H1 (cell line): ENCODE data around the gene SEMA3A. TPM values are rescaled to one million over a fixed set of nuclear protein-coding genes. Genes with fewer than 3 reads are reported as not detected.

ENCODE experiments used
- ATF2 ChIP-seq: IDR thresholded peaks from 2 replicates; pipeline ENCODE4 v1.6.1; 2012; ENCODE audit warnings: low read length, inconsistent platforms
- BACH1 ChIP-seq: IDR thresholded peaks from 2 replicates; pipeline ENCODE4 v1.6.1; 2012; ENCODE audit warnings: low read length, improper control_type of control experiment
- CBX8 ChIP-seq: fragments of 300-800, 300-1000 bp; sonication (generic); IDR thresholded peaks from 2 replicates; pipeline ENCODE4 v1.7.1; 2016; ENCODE audit warnings: low read depth, low read length, borderline replicate concordance
- CHD2 ChIP-seq: IDR thresholded peaks from 2 replicates; pipeline ENCODE4 v1.6.1; 2012; ENCODE audit warnings: low read length, improper control_type of control experiment
- EGR1 ChIP-seq: IDR thresholded peaks from 2 replicates; pipeline ENCODE4 v1.6.1; 2011; ENCODE audit warnings: low read depth, low read length, borderline replicate concordance
- GTF2F1 ChIP-seq: IDR thresholded peaks from 2 replicates; pipeline ENCODE4 v1.6.1; 2012; ENCODE audit warnings: low read depth, low read length, improper control_type of control experiment, borderline replicate concordance
- HDAC6 ChIP-seq: IDR thresholded peaks from one replicate; pipeline ENCODE4 v1.7.1; 2012; ENCODE audit warnings: low read depth, mild to moderate bottlenecking, inconsistent platforms, low read length, moderate library complexity
- KDM1A ChIP-seq: fragments of 200-600, 300-600 bp; sonication (generic); IDR thresholded peaks from 2 replicates; pipeline ENCODE4 v1.7.1; 2016; ENCODE audit warnings: mild to moderate bottlenecking, low read length, borderline replicate concordance
- KDM4A ChIP-seq: IDR thresholded peaks from one replicate; pipeline ENCODE4 v1.7.1; 2012; ENCODE audit warnings: low read depth, mild to moderate bottlenecking, moderate library complexity, low read length, inconsistent platforms; ENCODE audit not compliant: severe bottlenecking
- RAD21 ChIP-seq, 2 experiments: IDR thresholded peaks in 1 of 2; conservative IDR thresholded peaks in 1 of 2; 2 replicates each; pipeline ENCODE4 v1.6.1; 2011; ENCODE audit warnings: low read depth in 2 of 2, low read length in 2 of 2, improper control_type of control experiment in 1 of 2, inconsistent platforms in 1 of 2, mild to moderate bottlenecking in 1 of 2, moderate library complexity in 1 of 2
- RBBP5 ChIP-seq: IDR thresholded peaks from 2 replicates; pipeline ENCODE4 v1.7.1; 2012; ENCODE audit warnings: low read depth, mild to moderate bottlenecking, inconsistent platforms, low read length, moderate library complexity, borderline replicate concordance
- RNF2 ChIP-seq: fragments of 200-900, 300-1000 bp; sonication (generic); IDR thresholded peaks from 2 replicates; pipeline ENCODE4 v1.7.1; 2016; ENCODE audit warnings: borderline replicate concordance, low read depth, mild to moderate bottlenecking, antibody characterized with exemption, low read length; ENCODE audit not compliant: poor library complexity, severe bottlenecking; ENCODE audit errors: missing control alignments
- RXRA ChIP-seq: IDR thresholded peaks from 2 replicates; pipeline ENCODE4 v1.6.1; 2011; ENCODE audit warnings: low read depth, mild to moderate bottlenecking, low read length, moderate library complexity; ENCODE audit not compliant: insufficient read depth
- SIN3A ChIP-seq, 2 experiments: IDR thresholded peaks in 1 of 2; conservative IDR thresholded peaks in 1 of 2; 2 replicates each; pipeline ENCODE4 v1.6.1; 2011 to 2012; ENCODE audit warnings: low read length in 2 of 2, improper control_type of control experiment in 1 of 2, low read depth in 1 of 2, mild to moderate bottlenecking in 1 of 2
- SIRT6 ChIP-seq: IDR thresholded peaks from one replicate; pipeline ENCODE4 v1.7.1; 2012; ENCODE audit warnings: low read length, inconsistent platforms
- SIX5 ChIP-seq: IDR thresholded peaks from 2 replicates; pipeline ENCODE4 v1.6.1; 2011; ENCODE audit warnings: mild to moderate bottlenecking, low read depth, low read length
- SP1 ChIP-seq: IDR thresholded peaks from 2 replicates; pipeline ENCODE4 v1.6.1; 2011; ENCODE audit warnings: low read depth, low read length
- SP2 ChIP-seq: IDR thresholded peaks from 2 replicates; pipeline ENCODE4 v1.6.1; 2012; ENCODE audit warnings: mild to moderate bottlenecking, low read length, inconsistent platforms
- SP4 ChIP-seq: IDR thresholded peaks from 2 replicates; pipeline ENCODE4 v1.6.1; 2012; ENCODE audit warnings: low read length, inconsistent platforms
- SRF ChIP-seq: IDR thresholded peaks from 2 replicates; pipeline ENCODE4 v1.6.1; 2011; ENCODE audit warnings: mild to moderate bottlenecking, low read depth, low read length, moderate library complexity
- SUZ12 ChIP-seq: fragments of 200-600 bp; sonication (generic); IDR thresholded peaks from 2 replicates; pipeline ENCODE4 v1.6.1; 2012; ENCODE audit warnings: mild to moderate bottlenecking, inconsistent platforms, low read length, moderate library complexity, mixed read lengths
- TAF7 ChIP-seq: optimal IDR thresholded peaks from 2 replicates; pipeline ENCODE3; 2011; ENCODE audit warnings: low read depth, mild to moderate bottlenecking, inconsistent platforms, low read length, moderate library complexity, borderline replicate concordance
- TBP ChIP-seq: IDR thresholded peaks from 2 replicates; pipeline ENCODE4 v1.6.1; 2011; ENCODE audit warnings: low read depth, low read length, improper control_type of control experiment
- polyA plus RNA-seq, 7 experiments: library from polyadenylated mRNA; depleted of rRNA in 3 of 7; stranded (reverse) in 5 of 7; unstranded in 2 of 7; fragments of >200 nt in 5 of 7; fragments of 200-250 nt in 2 of 7; gene quantifications; 1 replicate in 5 of 7; 2 replicates in 1 of 7; 4 replicates in 1 of 7; pipeline versions ENCODE4 v1.2.1 to v1.2.3, GENCODE V29; 2011 to 2013; ENCODE audit warnings: missing spikeins in 2 of 7, mixed read lengths in 2 of 7
- total RNA-seq: library from RNA; stranded (reverse); fragmentation: NEBNext Ultra II Directional; extraction: Animal tissue kit (Norgen Biotek cat#: 25700); gene quantifications from 2 replicates; pipeline ENCODE4 v1.2.1, GENCODE V29; 2021

SEMA3A gene
- total and polyA plus RNA-seq, 2 of the 8 experiments (the other 6 are each of a cell fraction or from before 2014, with no cell fraction given) = 8.1 to 45.9 TPM

GRCh38 chr7:84194484-84195271, at the start of gene SEMA3A (continued):
- TF ChIP-seq CBX8 = no peak
- TF ChIP-seq RAD21 (IDR thresholded peaks at IDR 0.05 in 1 of 2, conservative IDR thresholded peaks at IDR 0.05 in 1 of 2; ENCODE audit: low read depth in 2 of 2, low read length in 2 of 2) = no peak
- TF ChIP-seq EGR1 = no peak
- TF ChIP-seq TAF7 = no peak
- TF ChIP-seq RNF2 = no peak
- no peak for TF ChIP-seq KDM4A
- TF ChIP-seq RXRA = no peak
- no peak for TF ChIP-seq SP2
- no peak for TF ChIP-seq BACH1
- TF ChIP-seq KDM1A = no peak
- peak; percentile 80 to 89; a peak in 2 of 4 replicates for TF ChIP-seq SIN3A (conservative IDR thresholded peaks at IDR 0.05 in 1 of 2, IDR thresholded peaks at IDR 0.05 in 1 of 2; ENCODE audit: low read depth in 1 of 2, low read length in 2 of 2)
- no peak for TF ChIP-seq GTF2F1
- TF ChIP-seq RBBP5 = peak; percentile 63; the same call in 1 of the 2 replicates
- no peak for TF ChIP-seq SIX5
- no peak for TF ChIP-seq ATF2
- no peak for TF ChIP-seq SUZ12
- TF ChIP-seq SP4 = no peak
- no peak for TF ChIP-seq SRF
- TF ChIP-seq SP1 = no peak
- no peak for TF ChIP-seq HDAC6
- no peak for TF ChIP-seq TBP
- no peak for TF ChIP-seq SIRT6
- TF ChIP-seq CHD2 = no peak
